Stimulated activated CD8-positive, alpha-beta memory T cell treated with anti-CD3 and anti-CD28 coated beads, Interleukin-12 subunit alpha, Interleukin-12 subunit beta, amount 100 ng/mL, for 24 hours (primary cell): ENCODE measurements around the gene FBLL1.
A peak's percentile ranks its signal among the peaks of the same experiment; 100 is the strongest.
"Not testable (repeated sequence)": the region's sequence is repeated elsewhere in the genome, so short reads cannot be mapped to it uniquely, and the experiment has no call there.

Experiments
- DNase-seq: peaks from one replicate; pipeline ENCODE4 v3.0.0-alpha.2; 2020; ENCODE audit errors: extremely low read depth

The FBLL1 gene

DNA sequence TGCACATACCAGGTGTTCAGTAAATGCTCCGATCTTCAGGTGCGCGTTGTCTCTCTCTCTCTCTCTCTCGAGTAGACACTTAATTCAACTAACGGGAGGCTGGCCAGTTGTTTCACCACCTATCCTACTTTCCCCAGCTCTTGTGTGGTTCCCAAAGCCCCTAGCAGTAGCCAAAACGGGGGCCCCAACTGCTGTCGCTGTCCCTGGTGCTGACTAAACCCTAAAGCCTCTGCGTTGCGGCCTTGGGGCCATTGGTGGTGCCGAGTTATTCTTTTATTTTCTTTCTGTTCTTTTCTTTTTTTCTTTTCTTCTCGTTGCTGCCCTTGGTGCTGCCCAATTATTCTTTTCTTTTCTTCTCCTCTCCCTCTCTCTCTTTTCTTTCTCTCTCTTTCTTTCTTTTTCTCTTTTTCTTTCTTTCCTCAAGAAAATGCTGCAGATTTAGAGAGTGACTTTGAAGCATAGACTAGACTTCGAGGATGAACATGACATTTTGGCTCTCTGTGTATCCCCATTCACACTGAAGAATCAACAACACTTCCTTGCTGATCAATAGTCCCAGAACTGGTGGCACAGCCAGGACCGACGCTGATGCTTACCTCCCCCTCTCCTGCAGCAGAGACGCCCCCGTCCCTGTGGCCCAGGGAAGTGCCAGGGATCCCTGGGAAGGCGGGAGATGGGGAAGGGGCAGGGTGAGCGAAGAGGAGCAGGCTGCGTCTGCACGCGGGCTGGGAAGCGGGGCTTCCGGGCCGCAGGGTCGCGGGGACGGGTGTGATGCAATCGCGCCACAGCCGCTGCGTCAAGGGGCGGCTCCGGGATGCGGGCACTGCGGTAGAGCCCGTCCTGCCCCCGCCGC is at the start of gene FBLL1:
Gene FBLL1 (plus strand): TSS at position 785 of the 853 bp plus-strand sequence. CDS start 200 bp downstream, outside the sequence.
- no peak for DNase-seq

DNA sequence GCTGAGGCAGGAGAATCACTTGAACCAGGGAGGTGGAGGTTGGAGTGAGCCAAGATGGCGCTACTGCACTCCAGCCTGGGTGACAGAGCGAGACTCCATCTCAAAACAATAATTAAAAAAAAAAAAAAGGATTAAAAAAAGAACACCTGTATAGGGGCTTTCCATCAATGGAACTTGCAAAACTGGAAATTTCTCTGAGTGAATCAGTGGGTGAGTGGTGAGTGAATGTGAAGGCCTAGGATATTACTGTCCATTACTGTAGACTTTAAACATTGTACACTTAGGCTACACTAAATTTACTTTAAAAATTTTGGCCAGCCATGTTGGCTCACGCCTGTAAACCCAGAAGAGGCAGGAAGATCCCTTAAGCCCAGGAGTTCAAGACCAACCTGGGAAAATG is 48.5 kb upstream of the FBLL1 start:
- no peak for DNase-seq

DNA sequence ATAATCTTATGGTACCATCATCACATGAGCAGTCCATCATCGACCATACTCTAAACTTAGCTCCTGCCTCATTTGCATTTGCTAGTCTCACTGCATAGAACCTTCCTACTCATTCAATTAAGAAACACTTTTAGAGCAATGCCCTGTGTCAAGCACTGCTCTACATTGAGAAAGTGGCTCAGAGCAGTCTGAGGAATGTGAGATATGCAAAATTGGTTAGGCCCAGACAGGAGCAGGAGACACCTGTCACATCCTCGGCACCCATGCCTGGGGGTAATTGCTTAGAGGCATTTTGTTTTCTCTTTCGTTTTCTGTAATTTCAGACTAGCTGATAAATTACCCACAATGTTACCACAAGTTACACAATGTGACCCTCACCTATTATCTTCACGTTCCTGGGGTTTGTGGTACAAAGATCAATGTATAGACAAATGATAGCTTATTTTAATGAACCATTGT is 47.7 kb upstream of the FBLL1 start:
- DNase-seq = no peak

DNA sequence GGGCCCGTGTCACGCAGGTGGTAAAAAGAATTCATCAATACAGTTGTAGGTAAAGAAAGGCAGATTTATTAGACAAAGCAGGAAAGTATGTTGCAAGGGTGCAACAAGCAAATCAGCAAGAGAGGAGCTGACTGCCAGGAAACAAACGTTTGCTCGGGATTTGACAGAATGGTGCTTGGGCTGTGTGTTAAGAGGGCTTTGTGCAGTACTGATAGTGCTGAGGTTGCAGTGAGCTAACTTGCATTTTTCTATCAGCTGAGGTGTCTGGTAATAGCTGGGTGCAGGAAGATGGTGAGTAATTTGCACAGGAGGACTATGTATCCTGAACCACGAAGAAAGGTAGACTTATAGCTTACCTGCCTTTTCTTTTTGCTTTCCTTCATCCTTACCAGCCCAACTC is 46.7 kb upstream of the FBLL1 start:
- DNase-seq = no peak

DNA sequence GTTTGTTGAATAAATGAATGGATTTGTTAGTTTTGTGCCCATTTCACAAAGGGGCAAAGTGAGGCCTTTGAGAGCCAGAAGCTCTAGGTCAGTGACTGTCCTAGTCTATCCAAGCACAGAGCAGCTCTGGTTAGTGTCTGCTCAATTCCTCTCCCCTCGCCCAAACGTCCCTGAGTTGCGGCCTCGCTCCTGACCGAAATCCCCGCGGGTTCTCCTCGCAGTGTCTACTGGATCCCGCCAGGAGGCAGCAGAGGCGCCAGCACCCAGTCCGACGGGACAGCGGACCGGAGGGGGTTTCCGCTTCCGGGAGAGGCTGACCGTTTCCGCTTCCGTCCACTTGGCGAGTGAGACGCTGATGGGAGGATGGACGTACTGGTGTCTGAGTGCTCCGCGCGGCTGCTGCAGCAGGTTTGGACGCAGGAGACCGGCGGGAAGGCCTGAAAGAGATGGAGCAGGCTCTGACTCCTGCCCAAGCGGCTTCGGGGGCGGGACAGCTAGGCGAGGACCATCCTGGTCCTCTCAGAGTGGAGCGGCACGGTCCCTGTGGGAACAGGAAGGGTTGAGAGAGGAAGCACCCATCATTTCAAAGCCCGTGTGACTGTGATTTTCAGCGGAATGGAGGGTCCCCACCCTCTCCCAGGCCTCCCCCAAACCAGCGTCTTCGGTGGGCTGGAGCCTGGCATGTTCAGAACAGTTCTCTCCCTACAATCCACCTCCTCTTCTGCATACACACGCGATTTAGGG is 42.8 kb upstream of the FBLL1 start, which contains the start of gene RARS1:
Gene RARS1 (plus strand): TSS at position 336 of the 744 bp plus-strand sequence. CDS start 28 bp downstream, at position 364.
- DNase-seq = peak; percentile 73

DNA sequence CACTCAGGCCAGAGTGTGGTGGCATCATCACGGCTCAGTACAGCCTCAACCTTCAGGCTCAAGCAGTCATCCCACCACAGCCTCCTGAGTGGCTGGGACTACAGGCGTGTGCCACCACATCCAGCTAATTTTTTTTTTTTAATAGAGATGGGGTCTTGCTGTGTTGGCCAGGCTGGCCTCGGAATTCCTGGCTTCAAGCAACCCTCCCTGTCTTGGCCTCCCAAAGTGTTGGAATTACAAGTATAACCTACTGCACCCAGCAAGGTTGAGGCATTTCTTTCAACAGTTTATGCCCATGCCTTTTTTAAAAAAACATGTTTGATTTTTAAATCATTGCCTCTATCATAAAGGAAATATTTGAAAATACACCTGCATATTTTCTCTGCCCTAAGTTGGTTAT is 40.0 kb upstream of the FBLL1 start:
- no peak for DNase-seq

DNA sequence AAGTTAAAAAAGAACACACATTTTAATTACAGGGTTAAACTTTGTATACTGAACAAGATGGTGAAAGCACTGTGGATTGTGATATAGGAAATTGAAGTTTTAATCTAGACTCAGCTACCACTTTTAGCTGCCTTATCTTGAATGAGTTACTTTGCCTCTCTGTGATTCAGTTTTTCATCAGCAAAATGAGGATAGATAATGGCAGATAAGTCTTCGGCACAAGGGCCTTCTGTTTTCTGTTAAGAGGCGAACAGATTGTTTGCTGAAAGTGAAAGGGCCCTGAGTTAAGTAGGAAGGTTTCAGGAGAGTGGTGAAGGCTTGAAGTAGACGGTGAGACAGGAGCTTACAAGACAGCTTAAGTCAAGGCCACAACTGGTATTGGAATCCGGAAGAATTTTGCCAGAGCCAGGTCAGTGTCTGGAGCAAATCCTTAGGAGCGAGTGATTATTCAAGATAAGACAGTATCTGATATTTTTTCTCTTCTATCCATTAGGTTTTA is 35.0 kb upstream of the FBLL1 start:
- DNase-seq = no peak

DNA sequence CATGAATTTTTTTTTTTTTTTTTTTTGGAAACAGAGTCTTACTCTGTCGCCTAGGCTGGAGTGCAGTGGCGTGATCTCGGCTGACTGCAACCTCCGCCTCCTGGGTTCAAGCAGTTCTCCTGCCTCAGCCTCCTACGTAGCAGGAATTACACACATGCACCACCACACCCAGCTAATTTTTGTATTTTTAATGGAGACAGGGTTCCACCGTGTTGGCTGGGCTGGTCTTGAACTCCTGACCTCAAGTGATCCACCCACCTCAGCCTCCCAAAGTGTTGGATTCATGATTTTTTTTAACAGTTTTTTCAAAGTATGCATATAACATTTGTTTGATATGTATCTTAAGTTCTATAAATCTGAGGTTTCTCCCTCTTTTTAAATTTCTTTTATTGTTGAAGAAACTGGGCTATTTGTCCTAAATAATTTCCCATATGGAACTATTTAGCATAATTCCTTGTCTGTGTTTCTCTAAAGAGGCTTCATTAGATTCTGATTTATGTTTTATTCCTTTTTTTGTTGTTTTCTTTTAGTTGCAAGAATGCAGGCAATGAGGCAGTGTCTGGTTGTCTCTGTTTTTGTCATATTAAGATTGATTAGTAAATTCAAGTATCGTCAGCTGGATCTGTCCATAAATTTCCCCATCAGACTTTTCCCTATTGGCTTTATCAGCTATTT is 26.4 kb upstream of the FBLL1 start:
- DNase-seq = no peak

DNA sequence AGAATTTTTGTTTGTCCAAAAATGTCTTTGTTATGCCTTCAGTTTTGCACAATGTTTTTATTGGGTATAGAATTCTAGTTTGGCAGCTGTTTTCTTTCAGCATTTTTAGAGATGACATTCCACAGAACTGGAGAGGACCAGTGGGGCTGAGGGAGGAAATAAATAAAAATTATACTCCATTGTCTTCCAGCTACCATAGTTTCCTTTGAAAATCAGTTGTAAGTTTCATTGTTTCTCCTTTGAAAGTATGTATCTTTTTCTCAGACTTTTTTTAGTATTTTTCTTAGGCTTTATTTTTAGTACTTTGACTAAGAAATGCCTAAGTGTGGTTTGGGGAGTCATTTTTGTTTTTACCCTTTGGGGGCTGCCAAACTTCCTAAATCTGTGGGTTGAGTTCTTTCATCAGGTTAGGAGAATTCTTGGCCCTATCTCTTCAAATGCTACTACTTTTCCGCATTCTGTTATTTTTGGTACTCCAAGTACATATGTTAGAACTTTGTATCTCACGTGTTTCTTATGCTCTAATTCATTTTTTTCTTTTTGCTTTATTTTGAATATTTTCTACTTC is 15.2 kb upstream of the FBLL1 start:
- no peak for DNase-seq

DNA sequence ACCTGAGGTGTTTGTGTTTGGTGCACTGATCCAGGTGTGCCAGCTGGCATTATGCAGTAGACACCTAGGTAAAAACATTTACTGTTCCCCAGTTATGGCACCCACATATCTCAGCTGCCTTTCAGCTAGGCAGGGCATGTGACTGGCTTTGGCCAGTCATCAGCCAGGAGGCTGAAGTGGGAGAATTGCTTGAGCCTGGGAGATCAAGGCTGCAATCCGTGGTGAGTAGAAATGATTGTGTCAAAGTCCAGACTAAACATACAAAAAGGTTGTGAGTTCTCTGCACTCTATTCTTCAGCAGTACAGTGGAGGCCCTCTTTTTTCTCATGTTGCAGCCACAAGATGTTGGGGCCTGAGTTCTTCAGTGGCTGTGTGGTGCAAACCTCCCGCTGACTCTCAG is 3.2 kb upstream of the FBLL1 start:
- no peak for DNase-seq

DNA sequence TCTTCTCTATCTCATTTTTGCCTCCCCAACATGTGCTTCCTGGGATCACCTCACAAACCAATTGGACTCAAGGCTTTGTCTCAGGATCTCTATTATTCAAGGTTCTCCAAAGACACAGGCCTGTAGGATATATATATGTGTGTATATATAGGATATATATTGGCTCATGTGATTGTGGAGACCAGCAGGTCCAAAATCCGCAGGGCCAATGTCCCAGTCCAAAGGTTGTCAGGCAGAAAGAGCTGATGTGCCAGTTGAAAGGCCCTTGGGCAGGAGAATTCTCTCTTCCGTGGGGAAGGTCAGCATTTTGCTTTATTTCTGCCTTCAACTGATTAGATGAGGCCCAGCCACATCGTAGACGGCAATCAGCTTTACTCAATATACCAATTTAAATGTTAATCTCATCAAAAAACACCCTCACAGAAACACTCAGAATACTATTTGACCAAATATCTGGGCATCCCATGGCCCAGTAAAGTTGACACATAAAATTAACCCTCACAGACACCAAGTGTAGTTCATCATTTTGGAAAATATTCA is 1.3 kb upstream of the FBLL1 start:
- DNase-seq = no peak

DNA sequence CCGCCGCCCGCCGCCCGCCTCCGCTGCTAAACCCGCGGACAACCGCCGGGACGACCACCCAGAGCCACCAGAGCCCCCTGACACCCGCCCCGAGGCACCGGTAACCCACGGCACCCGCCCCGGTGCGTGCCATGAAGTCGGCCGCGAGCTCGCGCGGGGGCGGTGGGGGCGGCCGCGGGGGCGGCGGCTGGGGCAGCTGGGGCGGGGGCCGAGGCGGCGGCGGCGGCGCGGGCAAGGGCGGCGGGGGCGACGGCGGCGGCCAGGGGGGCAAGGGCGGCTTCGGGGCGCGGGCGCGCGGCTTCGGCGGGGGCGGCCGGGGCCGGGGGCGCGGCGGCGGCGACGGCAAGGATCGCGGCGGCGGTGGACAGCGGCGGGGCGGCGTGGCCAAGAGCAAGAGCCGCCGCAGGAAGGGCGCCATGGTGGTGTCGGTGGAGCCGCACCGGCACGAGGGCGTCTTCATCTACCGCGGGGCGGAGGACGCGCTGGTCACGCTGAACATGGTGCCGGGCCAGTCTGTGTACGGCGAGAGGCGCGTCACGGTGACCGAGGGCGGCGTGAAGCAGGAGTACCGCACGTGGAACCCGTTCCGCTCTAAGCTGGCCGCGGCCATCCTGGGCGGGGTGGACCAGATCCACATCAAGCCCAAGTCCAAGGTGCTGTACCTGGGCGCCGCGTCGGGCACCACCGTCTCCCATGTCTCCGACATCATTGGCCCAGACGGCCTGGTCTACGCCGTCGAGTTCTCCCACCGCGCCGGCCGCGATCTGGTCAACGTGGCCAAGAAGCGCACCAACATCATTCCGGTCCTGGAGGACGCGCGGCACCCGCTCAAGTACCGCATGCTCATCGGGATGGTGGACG is 499 bp downstream of the FBLL1 start:
- DNase-seq = no peak

DNA sequence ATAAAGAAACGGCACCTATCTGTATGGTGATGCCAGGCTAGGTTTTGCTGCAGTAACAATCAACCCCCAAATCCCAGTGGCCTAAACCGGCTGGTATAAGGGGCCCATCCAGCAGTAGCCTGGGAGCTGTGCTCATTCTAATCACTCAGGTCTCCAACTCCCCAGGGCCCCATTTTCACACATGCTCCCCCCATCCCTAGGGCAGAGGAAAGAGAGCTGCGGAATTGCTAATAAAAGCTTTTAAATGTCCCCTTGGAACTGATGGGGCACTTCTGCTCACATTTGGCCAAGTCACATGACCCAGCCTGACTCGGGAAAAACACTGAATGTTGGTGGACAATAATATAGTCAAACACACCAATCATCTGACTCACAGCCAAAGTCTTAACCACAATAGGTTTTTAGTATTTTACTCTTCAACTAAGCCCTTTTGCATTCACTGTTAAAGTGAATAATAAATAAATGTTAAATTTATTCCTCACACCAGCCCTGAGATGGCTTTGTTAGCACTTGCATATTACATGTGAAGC is 1.6 kb downstream of the FBLL1 start:
- DNase-seq = no peak

DNA sequence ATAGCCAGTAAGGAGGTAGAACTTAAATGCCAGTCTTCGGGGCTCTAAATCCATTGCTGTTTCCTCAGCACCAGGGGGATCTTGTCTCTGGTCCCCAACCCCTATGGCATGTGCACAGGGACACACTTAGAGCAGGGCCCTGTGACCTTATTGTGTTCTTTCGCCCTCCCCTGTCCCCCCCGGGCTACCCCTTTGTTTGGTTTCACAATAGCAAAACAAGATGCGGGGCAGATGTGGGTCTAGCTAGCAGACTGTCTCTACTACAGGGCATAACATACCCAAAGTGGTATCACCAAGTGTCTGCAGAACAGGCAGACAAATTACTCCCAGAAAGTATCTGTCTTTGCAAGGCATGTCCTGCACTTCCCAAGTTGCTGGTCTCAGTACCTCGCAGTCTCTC is 2.1 kb downstream of the FBLL1 start:
- no peak for DNase-seq

DNA sequence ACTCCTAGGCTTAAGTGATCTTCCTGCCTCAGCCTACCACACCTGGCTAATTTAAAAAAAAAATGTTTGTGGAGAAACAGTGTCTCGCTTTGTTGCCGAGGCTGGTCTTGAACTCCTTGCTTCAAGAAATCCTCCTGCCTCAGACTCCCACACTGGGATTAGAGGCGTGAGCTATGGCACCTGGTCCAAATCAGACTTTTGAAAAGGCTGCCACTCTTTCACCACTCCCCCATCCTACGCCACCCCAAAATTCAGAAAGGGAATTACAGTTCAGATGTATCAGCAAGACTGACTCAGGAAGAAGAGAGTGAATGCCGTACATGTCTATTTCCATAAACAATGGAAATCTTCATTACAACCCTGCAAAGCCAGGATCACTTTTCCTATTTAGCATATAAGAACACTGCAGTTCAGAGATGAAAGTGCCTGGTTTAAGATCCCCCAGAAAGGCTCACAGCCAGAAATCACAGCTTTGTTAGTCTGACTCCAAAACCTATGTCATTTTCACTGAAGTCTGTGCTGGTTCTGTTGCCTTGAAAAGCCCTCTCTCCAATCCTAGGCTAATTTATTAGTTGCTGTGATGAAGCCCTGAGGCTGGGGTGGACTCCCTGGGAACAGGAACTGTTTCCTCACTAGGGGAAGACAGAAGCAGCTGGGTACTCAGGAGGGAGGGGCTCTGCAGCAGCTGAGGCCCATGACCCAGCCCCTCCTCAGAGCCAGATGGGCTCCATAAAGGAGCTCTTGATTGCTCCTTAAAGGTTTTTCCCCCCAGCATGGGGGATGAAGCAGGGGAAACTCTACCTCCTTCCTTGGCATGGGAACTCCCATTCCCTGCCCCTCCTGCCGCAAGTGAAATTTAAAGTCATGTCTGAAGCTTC is 3.1 kb downstream of the FBLL1 start:
- no peak for DNase-seq

DNA sequence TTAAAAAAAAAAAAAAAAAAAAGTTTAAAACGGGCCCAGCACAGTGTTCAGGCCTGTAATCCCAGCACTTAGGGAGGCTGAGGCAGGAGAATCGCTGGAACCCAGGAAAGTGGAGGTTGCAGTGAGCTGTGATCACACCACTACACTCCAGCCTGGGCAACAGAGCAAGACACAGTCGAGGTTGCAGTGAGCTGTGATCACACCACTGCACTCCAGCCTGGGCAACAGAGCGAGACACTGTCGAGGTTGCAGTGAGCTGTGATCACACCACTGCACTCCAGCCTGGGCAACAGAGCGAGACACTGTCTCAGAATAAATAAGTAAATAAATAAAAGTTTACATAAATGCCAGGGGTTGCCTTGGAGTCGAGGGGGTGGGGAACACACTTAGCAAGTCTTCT is 5.2 kb downstream of the FBLL1 start:
- not testable (repeated sequence) for DNase-seq

DNA sequence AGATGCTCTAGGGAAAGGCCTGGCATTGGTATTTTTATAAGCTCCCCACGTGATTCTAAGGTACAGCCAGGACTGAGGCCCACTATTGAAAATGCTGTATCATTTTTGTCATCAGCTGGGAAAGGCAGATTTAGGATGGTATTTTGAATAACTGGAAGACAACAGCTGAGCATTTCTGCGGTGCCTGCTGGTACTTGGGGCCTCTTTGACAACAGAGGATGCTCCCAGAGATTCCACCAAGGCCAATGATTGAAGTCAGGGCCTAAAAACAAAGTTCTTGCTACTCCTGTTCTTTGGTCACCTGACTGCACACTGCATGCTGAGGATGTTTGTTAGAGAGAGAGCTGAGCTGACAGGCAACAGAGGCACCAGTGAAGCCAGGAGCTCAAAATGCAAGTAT is 8.1 kb downstream of the FBLL1 start:
- DNase-seq = no peak

DNA sequence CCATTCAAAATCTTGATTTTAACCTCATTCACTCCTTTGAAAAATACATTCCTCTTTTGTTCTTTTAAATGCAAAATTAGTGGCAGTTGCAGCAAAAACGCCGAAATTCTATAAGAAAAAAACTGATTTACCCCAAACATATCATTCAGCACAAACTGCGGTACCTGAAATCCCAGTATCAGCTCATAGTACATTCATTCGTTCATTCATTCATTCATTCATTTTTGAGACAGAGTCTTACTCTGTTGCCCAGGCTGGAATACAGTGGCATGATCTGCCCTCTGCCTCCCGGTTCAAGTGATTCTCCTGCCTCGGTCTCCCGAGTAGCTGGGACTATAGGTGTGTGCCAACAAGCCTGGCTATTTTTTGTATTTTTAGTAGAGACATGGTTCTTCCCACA is 20.4 kb downstream of the FBLL1 start:
- no peak for DNase-seq

DNA sequence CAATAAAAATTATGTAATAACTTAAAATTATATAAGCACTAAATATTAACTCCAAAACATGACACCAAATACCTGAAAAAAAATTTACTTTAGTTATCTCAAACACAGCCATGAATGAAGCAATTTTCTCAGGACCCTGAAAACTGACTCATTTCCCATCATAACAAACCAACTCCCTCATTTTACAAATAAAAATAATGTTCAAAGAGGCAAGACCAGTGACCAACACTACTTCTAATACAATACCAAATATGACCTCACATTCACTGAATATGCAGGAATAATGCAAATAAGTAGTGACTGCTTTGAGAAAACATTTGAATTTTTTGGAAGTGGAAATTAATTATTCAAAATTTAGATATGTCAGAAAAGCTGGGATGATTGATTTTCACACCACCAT is 21.6 kb downstream of the FBLL1 start:
- no peak for DNase-seq
